ENCODE results near the gene RALGPS1.

Gene RALGPS1

GRCh38 chr9:127008076-127008475 is 93.5 kb downstream of the RALGPS1 start:
- Histone ChIP-seq H3K4me3 (ENCODE audit: low read length) (no peak overlapping the region), H3K4me1 (ENCODE audit: control insufficient read depth, low read length) (no peaks in the 10 kb centered on the region), H3K27me3 (ENCODE audit: control insufficient read depth, low read length) (no peaks in the 10 kb centered on the region), H3K36me3 (ENCODE audit: control insufficient read depth, low read length) (no peaks in the 10 kb centered on the region), H3F3A (ENCODE audit: control insufficient read depth, insufficient read depth) (no peaks in the 10 kb centered on the region), H3K27ac (ENCODE audit: low read depth, low read length) (no peak overlapping the region), H3K9me3 (ENCODE audit: control insufficient read depth, insufficient read depth, low read length) (no peaks in the 10 kb centered on the region), H3K79me2 (ENCODE audit: control insufficient read depth, low read length) (no peaks in the 10 kb centered on the region), H4K20me1 (ENCODE audit: control insufficient read depth, insufficient read depth, low read depth, low read length) (no peaks in the 10 kb centered on the region), H3K4me2 (ENCODE audit: low read length) (no peak overlapping the region), H3K9me2 (replicated peaks; ENCODE audit: control insufficient read depth, low read length) (no peaks in the 10 kb centered on the region)
- TF ChIP-seq EZH2phosphoT487 (IDR thresholded peaks at IDR 0.05; ENCODE audit: borderline replicate concordance, low read length) (no peak), CTCF (IDR thresholded peaks at IDR 0.05; ENCODE audit: low read depth, low read length, poor library complexity, severe bottlenecking) (no peak)

- Histone ChIP-seq H3K4me2 (ENCODE audit: low read length) (no peak overlapping the region), H3K27ac (ENCODE audit: low read depth, low read length) (no peak overlapping the region), H3K9me2 (replicated peaks; ENCODE audit: control insufficient read depth, low read length) (no peaks in the 10 kb centered on the region), H3K79me2 (ENCODE audit: control insufficient read depth, low read length) (no peaks in the 10 kb centered on the region), H3K4me3 (ENCODE audit: low read length) (no peak overlapping the region), H3K9me3 (ENCODE audit: control insufficient read depth, insufficient read depth, low read length) (no peaks in the 10 kb centered on the region), H3K27me3 (ENCODE audit: control insufficient read depth, low read length) (no peaks in the 10 kb centered on the region), H3K36me3 (ENCODE audit: control insufficient read depth, low read length) (no peaks in the 10 kb centered on the region), H3F3A (ENCODE audit: control insufficient read depth, insufficient read depth) (no peaks in the 10 kb centered on the region), H4K20me1 (ENCODE audit: control insufficient read depth, insufficient read depth, low read depth, low read length) (no peaks in the 10 kb centered on the region), H3K4me1 (ENCODE audit: control insufficient read depth, low read length) (no peaks in the 10 kb centered on the region)
- TF ChIP-seq EZH2phosphoT487 (IDR thresholded peaks at IDR 0.05; ENCODE audit: borderline replicate concordance, low read length) (no peak), CTCF (IDR thresholded peaks at IDR 0.05; ENCODE audit: low read depth, low read length, poor library complexity, severe bottlenecking) (no peak)
Observed at GRCh38 chr9:127011772-127012171, 97.2 kb downstream of the RALGPS1 start.

- H3K4me1 ChIP-seq (ENCODE audit: control insufficient read depth, low read length) = no peaks in the 10 kb centered on the region
- TF ChIP-seq CTCF (IDR thresholded peaks at IDR 0.05; ENCODE audit: low read depth, low read length, poor library complexity, severe bottlenecking) (no peak), EZH2phosphoT487 (IDR thresholded peaks at IDR 0.05; ENCODE audit: borderline replicate concordance, low read length) (no peak)
- no peaks in the 10 kb centered on the region for H3K27me3 ChIP-seq (ENCODE audit: control insufficient read depth, low read length)
- no peaks in the 10 kb centered on the region for H3F3A ChIP-seq (ENCODE audit: control insufficient read depth, insufficient read depth)
- H3K9me3 ChIP-seq (ENCODE audit: control insufficient read depth, insufficient read depth, low read length) = no peaks in the 10 kb centered on the region
- H3K36me3 ChIP-seq (ENCODE audit: control insufficient read depth, low read length) = no peaks in the 10 kb centered on the region
- no peak overlapping the region for H3K4me2 ChIP-seq (ENCODE audit: low read length)
- H3K4me3 ChIP-seq (ENCODE audit: low read length) = no peak overlapping the region
- H3K27ac ChIP-seq (ENCODE audit: low read depth, low read length) = no peak overlapping the region
- no peaks in the 10 kb centered on the region for H3K79me2 ChIP-seq (ENCODE audit: control insufficient read depth, low read length)
- no peaks in the 10 kb centered on the region for H3K9me2 ChIP-seq (replicated peaks; ENCODE audit: control insufficient read depth, low read length)
- no peaks in the 10 kb centered on the region for H4K20me1 ChIP-seq (ENCODE audit: control insufficient read depth, insufficient read depth, low read depth, low read length)
Observed at GRCh38 chr9:127012250-127012649, 97.7 kb downstream of the RALGPS1 start.

GRCh38 chr9:127013597-127013996 is 99.0 kb downstream of the RALGPS1 start:
- Histone ChIP-seq H3K4me1 (ENCODE audit: control insufficient read depth, low read length) (no peaks in the 10 kb centered on the region), H3K36me3 (ENCODE audit: control insufficient read depth, low read length) (no peaks in the 10 kb centered on the region), H4K20me1 (ENCODE audit: control insufficient read depth, insufficient read depth, low read depth, low read length) (no peaks in the 10 kb centered on the region), H3F3A (ENCODE audit: control insufficient read depth, insufficient read depth) (no peaks in the 10 kb centered on the region), H3K4me2 (ENCODE audit: low read length) (no peak overlapping the region), H3K4me3 (ENCODE audit: low read length) (no peak overlapping the region), H3K9me2 (replicated peaks; ENCODE audit: control insufficient read depth, low read length) (no peaks in the 10 kb centered on the region), H3K27me3 (ENCODE audit: control insufficient read depth, low read length) (no peaks in the 10 kb centered on the region), H3K27ac (ENCODE audit: low read depth, low read length) (no peak overlapping the region), H3K9me3 (ENCODE audit: control insufficient read depth, insufficient read depth, low read length) (no peaks in the 10 kb centered on the region), H3K79me2 (ENCODE audit: control insufficient read depth, low read length) (no peaks in the 10 kb centered on the region)
- no peak for TF ChIP-seq CTCF (IDR thresholded peaks at IDR 0.05; ENCODE audit: low read depth, low read length, poor library complexity, severe bottlenecking)
- no peak for TF ChIP-seq EZH2phosphoT487 (IDR thresholded peaks at IDR 0.05; ENCODE audit: borderline replicate concordance, low read length)

Measured in DOHH2 (cell line).